ENCODE results near the gene ZSCAN21.

DNA sequence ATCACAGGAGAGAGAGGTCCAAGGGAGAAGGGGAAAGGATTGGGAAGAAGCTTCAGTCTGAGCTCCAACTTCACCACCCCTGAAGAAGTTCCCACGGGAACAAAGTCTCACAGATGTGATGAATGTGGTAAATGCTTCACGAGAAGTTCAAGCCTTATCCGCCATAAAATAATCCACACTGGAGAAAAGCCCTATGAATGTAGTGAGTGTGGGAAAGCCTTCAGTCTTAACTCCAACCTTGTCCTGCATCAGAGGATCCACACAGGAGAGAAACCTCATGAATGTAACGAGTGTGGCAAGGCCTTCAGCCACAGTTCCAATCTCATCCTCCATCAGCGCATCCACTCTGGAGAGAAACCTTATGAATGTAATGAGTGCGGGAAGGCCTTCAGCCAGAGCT, 16.0 kb upstream of the ZSCAN21 start:
- TF ChIP-seq POLR2A (IDR thresholded peaks at IDR 0.05): no peak
- TF ChIP-seq, protein P1, sequence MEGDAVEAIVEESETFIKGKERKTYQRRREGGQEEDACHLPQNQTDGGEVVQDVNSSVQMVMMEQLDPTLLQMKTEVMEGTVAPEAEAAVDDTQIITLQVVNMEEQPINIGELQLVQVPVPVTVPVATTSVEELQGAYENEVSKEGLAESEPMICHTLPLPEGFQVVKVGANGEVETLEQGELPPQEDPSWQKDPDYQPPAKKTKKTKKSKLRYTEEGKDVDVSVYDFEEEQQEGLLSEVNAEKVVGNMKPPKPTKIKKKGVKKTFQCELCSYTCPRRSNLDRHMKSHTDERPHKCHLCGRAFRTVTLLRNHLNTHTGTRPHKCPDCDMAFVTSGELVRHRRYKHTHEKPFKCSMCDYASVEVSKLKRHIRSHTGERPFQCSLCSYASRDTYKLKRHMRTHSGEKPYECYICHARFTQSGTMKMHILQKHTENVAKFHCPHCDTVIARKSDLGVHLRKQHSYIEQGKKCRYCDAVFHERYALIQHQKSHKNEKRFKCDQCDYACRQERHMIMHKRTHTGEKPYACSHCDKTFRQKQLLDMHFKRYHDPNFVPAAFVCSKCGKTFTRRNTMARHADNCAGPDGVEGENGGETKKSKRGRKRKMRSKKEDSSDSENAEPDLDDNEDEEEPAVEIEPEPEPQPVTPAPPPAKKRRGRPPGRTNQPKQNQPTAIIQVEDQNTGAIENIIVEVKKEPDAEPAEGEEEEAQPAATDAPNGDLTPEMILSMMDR (IDR thresholded peaks at IDR 0.05): no peak

All from body of pancreas (tissue), 4 donors.